Measurements from ENCODE around the gene IL20.

GRCh38 chr1:206867239-206867638 is 1.8 kb downstream of the IL20 start:
- TF ChIP-seq CTCF (IDR thresholded peaks at IDR 0.05; ENCODE audit: low read depth, low read length) (no peak), EZH2phosphoT487 (IDR thresholded peaks at IDR 0.05; ENCODE audit: low read depth) (no peak)
